ENCODE results near the gene KIZ.

The KIZ gene

DNA sequence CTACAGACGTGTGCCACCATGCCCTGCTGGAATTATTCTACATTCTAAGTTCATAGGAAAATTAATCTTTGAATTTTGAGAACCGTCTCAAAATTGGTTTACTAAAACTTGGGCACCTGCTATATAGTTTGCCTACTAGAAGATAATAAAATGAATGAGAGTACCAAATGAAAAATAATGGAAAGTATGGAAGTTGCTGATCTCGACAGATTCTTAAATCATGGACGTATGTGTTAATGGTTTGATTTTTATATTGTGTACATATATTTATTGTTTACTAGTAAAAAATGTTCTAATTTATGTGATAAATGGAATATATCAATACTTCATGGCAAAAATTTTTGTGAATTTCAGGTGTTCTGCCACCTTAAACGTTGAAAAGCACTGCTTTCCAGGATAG lies 60.0 kb downstream of the KIZ start:
- TF ChIP-seq GATA1 (IDR thresholded peaks at IDR 0.05; ENCODE audit: low read depth, low read length) (no peak), POLR2A (IDR thresholded peaks at IDR 0.05; ENCODE audit: low read length) (no peak)
- DNase-seq, result no peak

DNA sequence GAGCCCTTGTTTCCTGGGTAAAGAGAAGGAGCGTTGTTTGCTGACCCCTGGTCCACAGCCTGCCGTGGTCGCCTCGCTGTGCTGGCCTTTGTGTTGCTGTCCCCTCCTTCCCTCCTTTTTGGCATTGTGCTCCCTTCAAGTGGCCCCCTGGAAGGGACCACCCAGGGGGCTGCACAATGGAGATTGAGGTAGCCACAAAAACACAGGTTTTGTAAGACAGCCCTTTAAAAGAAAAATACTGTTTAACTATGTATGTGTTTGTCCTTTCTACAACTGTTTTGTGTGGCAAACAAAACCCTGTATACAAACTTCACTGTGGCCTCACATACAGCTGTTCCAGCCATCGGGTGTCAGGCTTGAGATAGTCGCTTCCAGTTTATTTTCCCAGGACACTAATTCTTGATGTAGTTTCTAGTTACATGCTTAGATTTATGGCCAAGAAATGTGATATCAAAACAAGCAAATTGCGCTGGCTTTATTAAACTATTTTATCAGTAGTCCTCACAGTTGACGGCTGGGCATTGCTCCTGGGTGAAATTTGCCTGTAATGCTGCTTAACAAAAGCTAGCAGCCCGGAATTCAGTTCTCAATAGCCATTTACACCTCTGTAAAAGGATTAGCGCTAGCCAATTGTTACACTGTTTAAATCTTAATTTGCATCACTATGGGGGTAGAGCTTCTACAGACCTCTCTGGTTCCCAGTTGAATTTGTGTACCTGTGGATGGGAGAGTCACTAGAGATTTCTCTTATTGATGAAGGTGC lies 64.1 kb downstream of the KIZ start:
- TF ChIP-seq GATA1 (IDR thresholded peaks at IDR 0.05; ENCODE audit: low read depth, low read length) (no peak), POLR2A (IDR thresholded peaks at IDR 0.05; ENCODE audit: low read length) (no peak)
- DNase-seq, result no peak

DNA sequence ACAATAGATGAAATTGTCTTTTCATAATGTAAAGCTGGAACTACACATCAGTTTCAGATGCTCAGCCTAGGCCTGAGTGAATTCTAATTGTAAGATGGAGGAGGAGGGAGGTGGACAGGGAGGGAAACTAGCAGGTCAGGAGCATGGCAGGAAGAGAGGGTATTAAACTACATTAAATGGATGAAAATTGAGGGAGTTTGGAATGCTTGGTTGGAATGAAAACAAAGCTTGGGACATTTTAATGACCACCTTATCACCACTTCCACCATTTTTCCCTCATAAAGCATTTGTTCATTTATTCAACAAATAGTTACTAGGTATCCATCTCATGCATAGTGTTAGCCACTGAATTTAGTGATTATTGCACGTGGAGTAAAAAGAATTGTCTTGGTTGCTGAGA lies 65.0 kb downstream of the KIZ start:
- DNase-seq, result no peak
- TF ChIP-seq POLR2A (IDR thresholded peaks at IDR 0.05; ENCODE audit: low read length), result no peak
- no peak for TF ChIP-seq GATA1 (IDR thresholded peaks at IDR 0.05; ENCODE audit: low read depth, low read length)

DNA sequence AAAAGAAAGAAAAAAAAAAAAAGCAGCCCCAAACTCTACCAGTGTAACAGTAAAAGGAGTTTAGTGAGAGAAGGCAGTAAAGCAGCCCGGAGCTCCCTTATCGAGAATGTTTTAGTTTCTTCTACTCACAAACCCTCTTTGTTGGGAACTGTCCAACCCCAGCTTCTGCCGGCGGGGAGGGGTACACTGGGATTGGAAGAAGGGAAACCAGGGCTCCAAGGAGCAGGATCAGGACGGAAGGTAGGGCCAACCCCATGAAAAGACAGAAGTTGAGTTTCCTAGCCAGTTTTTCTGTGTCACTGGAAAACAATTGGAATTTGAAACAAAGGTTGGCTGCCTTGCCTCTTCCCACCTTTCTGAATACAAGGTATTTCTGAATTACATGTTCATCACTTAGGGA lies 66.0 kb downstream of the KIZ start:
- DNase-seq, result no peak
- TF ChIP-seq GATA1 (IDR thresholded peaks at IDR 0.05; ENCODE audit: low read depth, low read length) (no peak), POLR2A (IDR thresholded peaks at IDR 0.05; ENCODE audit: low read length) (no peak)

DNA sequence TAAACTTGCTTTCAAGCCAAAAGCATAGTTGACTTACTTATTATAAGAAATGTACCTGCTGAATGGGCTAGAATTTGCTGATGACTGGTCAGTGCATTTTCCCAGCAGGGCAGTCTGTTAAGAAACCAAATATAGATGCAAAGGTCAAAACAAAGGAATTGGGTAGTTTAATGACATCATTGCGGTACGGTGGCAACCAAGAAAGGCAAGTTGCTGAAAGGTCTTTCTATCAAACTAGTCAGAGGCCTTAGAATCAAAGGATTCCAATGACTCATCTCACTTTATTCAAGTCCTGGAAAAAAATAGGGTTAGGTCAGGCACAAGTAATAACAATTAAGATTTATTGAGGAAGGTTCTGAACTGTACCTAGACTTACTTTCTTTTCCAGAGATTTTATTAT lies 76.4 kb downstream of the KIZ start:
- TF ChIP-seq GATA1 (IDR thresholded peaks at IDR 0.05; ENCODE audit: low read depth, low read length) (no peak), POLR2A (IDR thresholded peaks at IDR 0.05; ENCODE audit: low read length) (no peak)
- DNase-seq, result no peak

DNA sequence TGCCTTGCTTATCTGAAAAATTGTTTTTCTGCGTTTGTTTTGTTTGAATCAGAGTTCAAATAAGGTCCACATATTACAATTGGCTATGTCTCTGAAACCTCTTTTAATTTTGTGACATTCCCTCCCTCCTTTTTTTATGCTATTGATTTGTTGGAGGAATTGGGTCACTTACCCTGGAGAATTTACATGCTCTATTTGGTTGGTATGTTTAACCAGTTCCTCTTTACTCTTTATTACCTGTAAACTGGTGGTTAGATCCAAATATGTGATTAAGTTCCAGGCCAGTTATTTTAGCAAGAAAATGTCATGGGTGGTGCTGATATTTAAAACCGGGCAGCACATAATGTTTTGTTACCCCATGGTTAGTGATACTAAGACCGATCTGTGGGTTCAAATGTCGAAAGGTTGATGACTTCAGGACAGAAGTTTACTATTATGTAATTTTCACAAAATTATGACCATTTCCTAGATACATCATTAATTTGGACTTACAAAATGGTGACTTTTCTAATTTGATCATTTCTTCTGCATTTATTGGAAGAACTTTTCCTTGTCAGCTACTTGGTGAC lies 77.3 kb downstream of the KIZ start:
- TF ChIP-seq POLR2A (IDR thresholded peaks at IDR 0.05; ENCODE audit: low read length) (no peak), GATA1 (IDR thresholded peaks at IDR 0.05; ENCODE audit: low read depth, low read length) (no peak)
- no peak for DNase-seq

DNA sequence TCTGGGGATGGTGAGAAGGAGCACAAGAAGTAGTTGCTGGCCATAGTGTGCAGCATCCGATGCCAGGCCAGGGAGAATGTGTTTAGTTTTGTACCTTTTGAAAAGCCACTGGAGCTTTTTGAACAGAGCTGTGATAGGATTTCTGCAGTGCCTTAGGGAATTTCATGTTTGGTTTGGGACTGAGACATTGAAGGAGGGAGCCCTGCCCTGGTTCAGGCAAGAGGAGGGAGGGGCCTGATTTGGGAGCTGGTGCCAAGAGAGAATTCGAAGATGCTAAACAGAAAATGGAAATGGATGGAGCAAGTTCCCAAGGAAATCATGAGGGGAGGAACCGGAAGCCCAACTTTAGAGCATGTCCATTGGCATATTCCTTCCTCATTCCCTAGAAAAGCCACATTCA lies 80.7 kb downstream of the KIZ start:
- TF ChIP-seq GATA1 (IDR thresholded peaks at IDR 0.05; ENCODE audit: low read depth, low read length) (no peak), POLR2A (IDR thresholded peaks at IDR 0.05; ENCODE audit: low read length) (no peak)
- no peak for DNase-seq

DNA sequence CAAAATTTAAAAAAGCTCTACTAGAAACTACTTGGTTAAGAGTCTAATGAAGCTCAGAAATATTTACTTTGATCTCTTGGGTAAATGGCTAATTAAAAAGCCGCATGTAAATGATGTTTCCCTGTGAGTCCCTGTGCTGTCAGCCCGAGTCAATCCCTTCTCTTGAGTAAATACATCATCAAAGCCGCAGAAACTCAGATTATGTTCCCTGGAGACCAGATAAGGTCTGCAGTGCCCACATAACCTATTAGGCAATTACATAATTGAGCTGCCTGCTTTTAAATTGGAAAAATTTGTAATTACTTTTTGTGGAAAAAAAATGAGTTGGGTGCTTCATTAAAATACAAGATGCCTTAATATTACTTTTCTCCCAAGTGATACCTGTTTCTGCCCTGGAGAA lies 83.1 kb downstream of the KIZ start:
- TF ChIP-seq GATA1 (IDR thresholded peaks at IDR 0.05; ENCODE audit: low read depth, low read length) (no peak), POLR2A (IDR thresholded peaks at IDR 0.05; ENCODE audit: low read length) (no peak)
- DNase-seq, result no peak

DNA sequence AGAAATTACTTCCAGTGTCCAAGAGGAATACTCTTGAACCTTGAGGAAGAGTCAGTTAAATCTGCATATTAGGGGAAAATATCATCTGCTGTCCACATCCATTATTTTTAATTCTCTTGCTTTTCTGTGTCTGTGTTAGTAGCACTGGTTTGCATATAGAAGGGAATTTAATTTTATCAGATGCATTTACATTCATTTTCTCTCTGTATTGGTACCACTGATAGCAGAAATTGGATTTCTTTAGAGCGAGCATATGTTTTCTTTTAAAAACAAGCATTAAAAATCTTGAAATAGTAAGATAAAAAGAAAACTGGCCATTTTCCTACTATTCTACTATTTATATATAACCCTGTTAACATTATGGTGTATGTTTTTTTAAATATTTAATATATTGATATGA lies 83.8 kb downstream of the KIZ start:
- TF ChIP-seq POLR2A (IDR thresholded peaks at IDR 0.05; ENCODE audit: low read length) (no peak), GATA1 (IDR thresholded peaks at IDR 0.05; ENCODE audit: low read depth, low read length) (no peak)
- no peak for DNase-seq

DNA sequence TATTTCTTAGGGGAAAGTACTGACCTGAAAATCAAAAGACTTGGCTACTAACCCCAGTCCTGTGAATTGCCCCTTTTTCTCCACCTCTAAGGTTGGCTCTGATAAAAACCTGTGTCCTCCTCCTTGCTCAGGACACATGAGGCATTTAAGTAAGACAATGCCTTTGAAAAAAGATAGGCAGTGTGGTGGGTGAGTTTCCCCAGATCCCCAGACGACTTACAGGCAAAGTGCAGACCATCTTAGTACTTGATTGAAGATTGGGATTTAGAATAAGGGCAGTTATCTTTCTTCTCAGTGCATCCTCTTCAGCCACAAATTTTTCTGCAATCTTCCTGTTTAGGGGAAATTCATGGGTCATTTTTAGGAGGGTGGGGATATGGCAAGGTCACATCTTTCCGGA lies 87.8 kb downstream of the KIZ start:
- DNase-seq, result no peak
- TF ChIP-seq GATA1 (IDR thresholded peaks at IDR 0.05; ENCODE audit: low read depth, low read length) (no peak), POLR2A (IDR thresholded peaks at IDR 0.05; ENCODE audit: low read length) (no peak)

DNA sequence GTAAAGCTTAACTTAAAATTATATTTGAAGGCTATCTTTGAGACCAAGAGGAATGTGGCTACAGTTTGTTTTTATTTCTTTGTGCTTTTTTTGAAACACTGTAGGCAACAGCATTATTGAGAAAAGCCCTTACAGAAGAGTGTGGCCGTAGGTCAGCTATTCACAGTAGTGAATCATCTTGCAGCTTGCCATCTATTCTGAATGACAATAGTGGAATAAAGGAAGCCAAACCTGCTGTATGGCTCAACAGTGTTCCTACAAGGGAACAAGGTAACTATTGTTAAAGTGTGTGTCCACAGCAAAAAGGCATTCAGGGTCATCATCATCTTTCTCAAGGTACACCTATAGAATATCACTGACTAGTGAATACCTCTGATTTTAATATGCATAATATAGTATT lies 88.5 kb downstream of the KIZ start:
- TF ChIP-seq GATA1 (IDR thresholded peaks at IDR 0.05; ENCODE audit: low read depth, low read length), result no peak
- no peak for TF ChIP-seq POLR2A (IDR thresholded peaks at IDR 0.05; ENCODE audit: low read length)
- no peak for DNase-seq

DNA sequence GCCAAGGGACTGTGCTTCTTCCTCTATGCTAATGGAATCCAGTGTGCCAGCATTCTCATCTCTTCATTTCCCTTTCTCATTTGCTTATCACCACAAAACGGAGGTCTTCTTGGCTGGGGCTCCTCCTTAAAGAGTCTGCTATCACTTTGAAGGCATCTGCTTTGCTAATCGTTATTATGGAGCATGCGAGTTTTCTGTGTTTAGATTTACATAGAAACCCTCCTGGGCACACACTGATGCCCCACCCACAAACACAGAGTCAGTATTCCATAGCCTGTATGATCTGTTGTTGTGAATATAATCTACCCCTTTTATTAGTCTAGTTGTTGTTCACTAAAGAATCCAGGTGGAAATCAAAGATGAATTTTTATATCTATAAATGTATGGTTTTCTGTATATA lies 93.8 kb downstream of the KIZ start:
- TF ChIP-seq GATA1 (IDR thresholded peaks at IDR 0.05; ENCODE audit: low read depth, low read length), result no peak
- TF ChIP-seq POLR2A (IDR thresholded peaks at IDR 0.05; ENCODE audit: low read length), result no peak
- peak in 1 of 2 experiments; percentile 47 for DNase-seq

DNA sequence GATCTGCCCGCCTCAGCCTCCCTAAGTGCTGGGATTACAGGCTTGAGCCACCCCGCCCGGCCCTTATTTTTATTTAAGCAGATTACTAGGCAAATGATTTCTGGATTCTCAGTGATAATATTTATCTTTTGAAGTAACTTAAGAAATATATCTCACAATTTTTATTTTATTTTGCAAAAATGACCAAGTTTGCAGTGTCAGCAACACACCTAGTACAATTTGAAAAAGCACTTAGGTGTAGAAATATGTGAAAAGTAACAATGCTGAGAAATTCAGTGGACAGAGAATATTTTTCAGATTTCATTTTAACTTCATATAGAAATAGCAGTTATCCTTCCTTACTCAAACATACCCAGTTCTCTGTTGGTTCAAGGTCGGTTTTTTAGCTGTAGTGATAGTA lies 98.3 kb downstream of the KIZ start:
- no peak for TF ChIP-seq GATA1 (IDR thresholded peaks at IDR 0.05; ENCODE audit: low read depth, low read length)
- TF ChIP-seq POLR2A (IDR thresholded peaks at IDR 0.05; ENCODE audit: low read length), result no peak

DNA sequence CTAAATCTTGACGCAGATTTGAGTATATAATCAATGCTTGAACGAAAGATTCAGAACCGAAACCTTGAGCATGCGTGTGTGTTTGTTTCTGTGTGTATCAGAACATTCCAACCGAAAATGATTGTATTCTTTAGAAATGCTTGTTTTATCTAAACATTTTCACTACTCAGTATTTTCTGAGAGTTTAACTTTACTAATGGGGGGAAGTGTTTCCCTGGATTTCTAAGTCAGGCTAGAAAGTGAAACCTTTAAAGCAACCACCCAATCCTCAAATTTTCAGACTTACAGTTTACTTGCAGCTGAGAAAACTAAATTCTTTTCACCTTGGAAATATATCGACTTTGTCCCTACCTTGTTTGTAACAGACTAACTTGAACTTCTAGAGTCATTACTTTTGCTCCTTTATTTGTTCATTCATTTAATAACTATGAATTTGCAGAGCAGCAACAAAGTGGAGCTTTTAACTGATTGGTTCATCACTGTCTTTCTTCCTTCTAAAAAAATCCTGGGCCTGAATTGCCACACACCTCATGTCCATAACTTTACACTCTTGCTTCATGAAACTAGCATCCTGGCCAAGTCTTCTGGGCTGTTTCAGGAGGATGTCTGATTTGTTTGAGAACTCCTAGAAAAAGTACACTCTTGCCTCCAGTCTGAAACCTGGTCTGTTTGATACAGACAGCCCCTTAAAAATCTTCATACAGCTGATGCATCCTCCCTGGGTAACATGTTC lies 99.5 kb downstream of the KIZ start:
- no peak for DNase-seq
- TF ChIP-seq GATA1 (IDR thresholded peaks at IDR 0.05; ENCODE audit: low read depth, low read length) (no peak), POLR2A (IDR thresholded peaks at IDR 0.05; ENCODE audit: low read length) (no peak)

More for the DNA sequence above, 98.3 kb downstream of the KIZ start:
- no peak for DNase-seq

DNA sequence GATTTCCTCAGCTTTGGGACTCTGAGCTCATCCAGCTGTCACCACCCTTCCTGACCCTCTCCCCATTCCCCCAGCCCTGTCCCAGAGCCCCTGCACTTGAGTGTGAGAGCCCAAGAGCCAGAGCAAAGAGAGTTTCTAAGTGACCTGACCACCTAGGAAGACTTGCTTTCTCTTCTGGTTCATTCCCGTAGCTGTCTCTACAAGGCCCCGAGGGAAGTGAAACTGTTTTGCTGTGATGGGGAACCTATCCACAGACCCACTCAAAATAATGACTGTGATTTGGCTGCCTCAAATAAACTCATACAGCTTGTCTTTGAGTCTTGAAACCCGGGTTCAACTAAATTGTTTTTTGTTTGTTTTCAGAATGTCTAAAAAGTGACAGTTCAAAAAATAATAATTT lies 102.6 kb downstream of the KIZ start:
- no peak for DNase-seq
- no peak for TF ChIP-seq POLR2A (IDR thresholded peaks at IDR 0.05; ENCODE audit: low read length)
- TF ChIP-seq GATA1 (IDR thresholded peaks at IDR 0.05; ENCODE audit: low read depth, low read length), result no peak
